ENCODE data around the gene KCNK5.

DNA sequence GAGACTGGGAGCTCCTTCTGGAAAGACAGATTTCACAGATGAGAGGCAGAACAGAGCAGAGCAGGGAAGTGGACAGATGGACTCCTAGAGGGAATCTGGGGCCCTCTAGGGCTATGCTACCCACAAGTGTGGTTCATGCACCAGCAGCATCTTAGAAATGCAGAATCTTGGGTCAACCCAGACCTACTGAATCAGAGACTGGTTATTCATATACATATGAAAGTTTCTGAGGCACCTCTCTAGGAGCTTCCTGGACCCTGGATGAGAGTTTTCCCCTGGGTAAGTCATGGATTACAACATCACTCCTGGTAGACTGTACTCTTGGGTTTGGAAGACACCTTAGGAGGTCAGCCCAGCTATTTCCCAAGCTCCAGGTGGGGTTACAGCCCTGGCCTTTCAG is 58.9 kb downstream of the KCNK5 start:
- TF ChIP-seq CTCF (IDR thresholded peaks at IDR 0.05) (no peak), POLR2A (IDR thresholded peaks at IDR 0.05) (no peak)
